DMS79 (cell line): ENCODE results near the gene SMYD4.
"Not testable (repeated sequence)": the region's sequence is repeated elsewhere in the genome, so short reads cannot be mapped to it uniquely, and the experiment has no call there.

Experiments
- DNase-seq: peaks from one replicate; lab custom pipeline; 2025; lab: John Stamatoyannopoulos, UW

The SMYD4 gene

GRCh38 chr17:1779571-1780131 is 50.1 kb downstream of the SMYD4 start:
- peak; percentile 90 for DNase-seq

DNA sequence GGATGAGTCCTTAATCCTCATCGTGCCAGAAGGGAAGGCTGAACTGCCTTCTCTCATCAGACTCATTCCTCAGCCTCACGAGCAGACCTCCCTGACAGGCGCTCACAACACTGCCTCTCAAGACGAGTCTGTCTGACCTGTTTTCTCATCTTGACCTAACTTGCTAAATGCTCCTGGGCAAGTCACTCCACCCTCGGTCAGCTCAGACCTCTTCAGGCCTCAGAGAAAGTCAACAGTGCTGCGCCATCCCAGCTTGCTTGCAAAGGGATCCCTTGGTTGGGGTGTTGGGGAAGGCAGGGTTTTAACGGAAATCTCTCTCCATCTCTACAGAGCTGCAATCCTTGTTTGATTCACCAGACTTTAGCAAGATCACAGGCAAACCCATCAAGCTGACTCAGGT is 52.8 kb downstream of the SMYD4 start:
- no peak for DNase-seq

GRCh38 chr17:1776328-1776727 is 53.4 kb downstream of the SMYD4 start:
- DNase-seq: no peak

DNA sequence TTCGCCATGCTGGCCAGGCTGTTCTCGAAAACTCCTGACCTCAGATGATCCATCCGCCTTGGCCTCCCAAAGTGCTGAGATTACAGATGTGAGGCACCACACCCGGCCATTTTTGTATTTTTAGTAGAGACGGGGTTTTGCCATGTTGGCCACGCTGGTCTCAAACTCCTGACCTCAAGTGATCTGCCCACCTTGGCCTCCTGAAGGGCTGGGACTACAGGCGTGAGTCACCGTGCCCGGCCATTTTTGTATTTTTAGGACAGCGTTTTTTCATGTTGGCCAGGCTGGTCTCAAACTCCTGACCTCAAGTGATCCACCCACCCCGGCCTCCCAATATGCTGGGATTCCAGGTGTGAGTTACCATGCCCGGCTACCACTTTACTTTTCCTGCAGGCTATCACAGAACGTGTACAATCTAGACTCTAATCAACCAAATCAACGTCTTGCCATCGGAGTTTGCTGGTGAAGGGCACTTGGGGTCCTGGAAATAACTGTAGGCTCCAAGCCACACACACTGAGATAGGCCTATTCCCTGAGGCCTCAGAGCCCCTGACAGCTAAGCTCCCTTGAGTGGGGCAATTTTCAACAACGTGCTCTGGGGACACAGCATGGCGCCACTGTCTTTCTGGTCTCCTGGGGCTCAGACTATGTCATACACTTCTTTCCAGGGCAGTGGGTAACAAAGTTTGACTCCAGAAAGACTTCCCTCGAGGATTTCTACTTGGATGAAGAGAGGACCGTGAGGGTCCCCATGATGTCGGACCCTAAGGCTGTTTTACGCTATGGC is 55.1 kb downstream of the SMYD4 start:
- no peak for DNase-seq

GRCh38 chr17:1773696-1774181 is 56.0 kb downstream of the SMYD4 start:
- no peak for DNase-seq

DNA sequence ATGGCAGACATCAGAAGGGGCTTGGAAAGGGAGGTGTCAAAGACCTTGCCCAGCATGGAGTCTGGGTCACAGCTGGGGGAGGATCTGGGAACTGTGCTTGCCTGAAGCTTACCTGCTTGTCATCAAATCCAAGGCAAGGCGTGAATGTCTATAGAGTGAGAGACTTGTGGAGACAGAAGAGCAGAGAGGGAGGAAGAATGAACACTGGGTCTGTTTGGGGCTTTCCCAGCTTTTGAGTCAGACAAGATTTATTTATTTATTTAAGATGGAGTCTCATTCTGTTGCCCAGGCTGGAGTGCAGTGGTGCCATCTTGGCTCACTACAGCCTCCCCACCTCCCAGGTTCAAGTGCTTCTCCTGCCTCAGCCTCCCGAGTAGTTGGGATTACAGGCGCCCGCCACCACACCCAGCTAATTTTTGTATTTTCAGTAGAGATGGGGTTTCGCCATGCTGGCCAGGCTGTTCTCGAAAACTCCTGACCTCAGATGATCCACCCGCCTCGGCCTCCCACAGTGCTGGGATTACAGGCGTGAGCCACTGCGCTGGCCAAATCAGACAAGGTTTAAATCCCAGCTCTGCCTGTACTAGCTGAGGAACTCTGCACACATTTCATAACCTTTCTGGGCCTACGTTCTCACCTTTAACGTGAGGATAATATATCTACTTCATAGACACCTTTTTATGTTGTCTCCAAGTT is 56.6 kb downstream of the SMYD4 start:
- DNase-seq: not testable (repeated sequence)

- DNase-seq: peak; percentile 53
These were observed 59.8 kb downstream of the SMYD4 start for GRCh38 chr17:1769822-1770477.

DNA sequence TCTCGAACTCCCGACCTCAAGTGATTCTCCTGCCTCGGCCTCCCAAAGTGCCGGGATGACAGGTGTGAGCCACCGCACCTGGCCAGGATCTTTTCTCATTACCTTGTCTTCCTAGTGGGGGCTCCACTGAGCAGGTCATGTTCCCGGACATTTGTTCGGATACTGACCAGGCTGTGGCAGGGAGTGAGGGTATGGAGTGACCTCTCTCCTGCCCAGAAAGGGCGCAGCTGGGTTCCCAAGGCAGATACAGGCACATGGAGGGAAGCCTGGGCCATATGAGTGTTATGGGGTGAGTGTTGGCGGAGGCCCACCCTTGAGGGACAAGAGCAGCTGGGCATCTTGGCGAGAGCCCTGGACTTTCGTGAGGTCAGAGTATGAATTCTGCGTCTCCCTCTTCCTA is 62.3 kb downstream of the SMYD4 start:
- no peak for DNase-seq

DNA sequence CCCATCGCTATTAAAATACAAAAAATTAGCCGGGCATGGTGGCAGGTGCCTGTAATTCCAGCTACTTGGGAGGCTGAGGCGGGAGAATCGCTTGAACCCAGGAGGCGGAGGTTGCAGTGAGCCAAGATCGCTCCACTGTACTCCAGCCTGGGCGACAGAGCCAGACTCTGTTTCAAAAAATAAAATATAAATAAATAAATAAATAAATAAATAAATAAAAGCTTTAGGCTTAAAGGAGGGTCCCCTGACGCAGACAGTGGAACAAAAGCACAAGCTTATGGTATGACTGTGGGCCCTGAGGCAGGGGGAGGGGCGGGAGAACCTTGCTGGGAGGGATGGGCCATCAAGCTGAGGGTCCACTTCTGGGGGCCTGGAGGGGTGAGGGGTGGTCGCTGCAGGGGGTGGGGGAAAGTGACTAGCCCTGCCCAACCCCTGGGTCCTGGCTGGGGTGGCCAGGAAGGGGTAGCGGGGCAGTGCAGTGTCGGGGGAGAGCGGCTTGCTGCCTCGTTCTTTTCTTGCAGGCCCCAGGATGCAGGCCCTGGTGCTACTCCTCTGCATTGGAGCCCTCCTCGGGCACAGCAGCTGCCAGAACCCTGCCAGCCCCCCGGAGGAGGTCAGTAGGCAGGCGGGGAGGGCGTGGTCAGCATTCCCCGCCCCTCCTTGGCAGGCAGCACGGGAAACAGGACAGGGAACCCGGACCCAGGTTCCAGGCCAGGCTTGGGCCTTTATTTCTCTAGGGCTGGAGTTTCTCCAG is 63.1 kb downstream of the SMYD4 start:
- DNase-seq: no peak

GRCh38 chr17:1765576-1765975 is 64.1 kb downstream of the SMYD4 start:
- no peak for DNase-seq

DNA sequence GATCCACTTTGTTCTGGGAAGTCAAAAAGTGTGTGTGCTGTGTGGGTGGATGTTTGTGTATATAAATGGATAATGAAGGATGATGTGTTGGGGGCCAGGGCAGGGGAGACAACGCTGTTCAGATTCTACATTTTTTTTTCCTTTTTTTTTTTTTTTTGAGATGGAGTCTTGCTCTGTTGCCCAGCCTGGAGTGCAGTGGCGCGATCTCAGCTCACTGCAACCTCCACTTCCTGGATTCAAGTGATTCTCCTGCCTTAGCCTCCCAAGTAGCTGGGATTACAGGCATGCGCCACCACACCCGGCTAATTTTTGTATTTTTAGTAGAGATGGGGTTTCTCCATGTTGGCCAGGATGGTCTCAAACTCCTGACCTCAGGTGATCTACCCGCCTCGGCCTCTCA is 65.0 kb downstream of the SMYD4 start:
- DNase-seq: not testable (repeated sequence)

GRCh38 chr17:1764284-1764683 is 65.4 kb downstream of the SMYD4 start:
- no peak for DNase-seq

DNA sequence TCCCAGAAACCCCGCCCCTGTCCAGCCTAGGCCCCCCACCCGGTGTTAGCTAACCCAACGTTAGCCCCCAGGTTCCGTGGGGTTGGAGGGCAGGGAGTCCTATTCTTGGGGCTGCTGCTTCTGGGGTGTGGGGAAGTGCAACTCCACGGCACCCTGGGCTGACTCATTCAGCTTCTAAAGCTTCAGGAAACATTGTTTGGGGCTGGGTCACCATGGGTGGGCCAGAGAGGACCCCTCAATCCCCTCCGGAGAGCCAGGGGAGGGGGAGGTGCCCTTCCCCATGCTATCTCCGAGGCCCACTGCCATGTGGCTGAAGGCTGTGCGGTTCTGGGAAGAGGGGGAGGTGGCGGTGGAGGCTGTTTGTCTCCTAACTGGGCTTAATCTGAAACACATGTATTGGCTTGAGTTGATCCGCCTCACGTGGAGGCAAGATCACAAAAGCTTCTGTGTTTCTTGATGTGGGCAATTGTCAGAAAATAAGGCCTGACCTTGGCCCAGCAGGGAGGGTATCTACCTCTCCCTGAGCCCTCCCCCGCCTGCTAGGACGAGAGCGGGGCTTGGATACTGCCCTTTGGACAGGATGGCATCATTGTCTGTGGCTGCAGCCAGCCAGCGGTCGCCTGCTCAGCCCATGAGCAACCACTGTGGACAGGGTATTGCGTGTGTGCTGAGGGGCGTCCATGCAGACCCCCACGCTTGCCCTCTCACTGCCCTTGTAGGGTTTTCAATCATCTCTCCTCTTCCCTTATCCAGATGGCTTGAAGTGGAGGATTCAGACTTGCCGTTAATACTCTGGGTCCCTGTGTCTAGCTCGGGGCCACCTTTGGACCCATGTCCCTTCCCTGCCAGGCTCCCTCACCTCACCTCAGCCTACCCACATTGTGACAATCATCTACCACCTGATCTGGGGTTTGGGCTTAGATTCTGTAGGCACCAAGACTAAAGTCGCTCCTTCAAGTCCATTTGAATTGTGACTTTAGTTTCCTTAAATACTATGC is 66.5 kb downstream of the SMYD4 start:
- DNase-seq: no peak

GRCh38 chr17:1762233-1762900 is 67.3 kb downstream of the SMYD4 start:
- no peak for DNase-seq

DNA sequence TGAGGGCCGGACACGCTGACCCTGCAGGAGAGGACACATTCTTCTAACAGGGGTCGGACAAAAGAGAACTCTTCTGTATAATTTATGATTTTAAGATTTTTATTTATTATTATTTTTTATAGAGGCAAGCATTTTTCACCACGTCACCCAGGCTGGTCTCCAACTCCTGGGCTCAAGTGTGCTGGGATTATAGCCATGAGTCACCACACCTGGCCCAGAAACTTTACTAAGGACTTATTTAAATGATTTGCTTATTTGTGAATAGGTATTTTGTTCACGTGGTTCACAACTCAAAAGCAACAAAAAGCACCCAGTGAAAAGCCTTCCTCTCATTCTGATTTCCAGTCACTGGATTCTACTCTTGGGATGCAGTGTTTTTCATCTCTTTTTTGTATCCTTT is 70.2 kb downstream of the SMYD4 start:
- DNase-seq: no peak

GRCh38 chr17:1758807-1759206 is 70.9 kb downstream of the SMYD4 start:
- no peak for DNase-seq

GRCh38 chr17:1755827-1756262 is 73.9 kb downstream of the SMYD4 start:
- DNase-seq: no peak

- DNase-seq: peak; percentile 40
These were observed 74.4 kb downstream of the SMYD4 start for GRCh38 chr17:1755252-1755826.

DNA sequence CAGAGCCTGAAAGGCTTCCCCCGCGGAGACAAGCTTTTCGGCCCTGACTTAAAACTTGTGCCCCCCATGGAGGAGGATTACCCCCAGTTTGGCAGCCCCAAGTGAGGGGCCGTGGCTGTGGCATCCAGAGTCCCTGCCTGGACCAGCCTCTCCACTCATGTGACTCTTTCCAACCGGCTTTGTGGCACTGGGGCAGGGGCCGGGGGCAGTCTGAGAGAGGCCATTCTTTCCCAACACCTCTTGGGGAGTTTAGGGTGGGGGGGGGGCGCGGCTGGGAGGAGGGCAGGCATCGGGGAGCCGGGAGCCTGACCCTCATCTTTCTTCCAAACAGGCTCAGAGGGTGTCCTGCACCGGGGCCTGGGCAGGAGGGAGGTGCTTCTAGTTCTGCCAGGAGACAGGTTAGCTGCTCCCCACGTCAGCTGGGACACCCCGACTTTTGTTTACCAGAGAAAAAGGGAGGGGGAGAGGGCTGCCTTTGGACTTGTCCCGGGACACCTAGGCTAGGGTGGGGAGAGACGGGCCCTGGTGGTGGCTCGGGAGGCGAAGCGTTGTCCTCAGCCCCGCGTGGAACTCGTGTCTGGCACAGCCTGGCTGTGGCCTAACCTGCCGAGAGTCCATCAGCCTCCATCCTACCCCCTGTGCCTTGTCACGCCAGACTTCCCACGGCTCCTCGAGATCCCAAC is 75.1 kb downstream of the SMYD4 start:
- DNase-seq: no peak
